Hepatocyte (in vitro differentiated cells): ENCODE measurements around the gene CISD2.

Source experiments
- CTCF ChIP-seq: fragments of 200-600 bp; sonication (generic); IDR thresholded peaks from 2 replicates; pipeline ENCODE4 v1.5.1; 2016; ENCODE audit warnings: antibody characterized with exemption, mild to moderate bottlenecking; ENCODE audit not compliant: poor library complexity
- EZH2 ChIP-seq: fragments of 200-600 bp; sonication (generic); IDR thresholded peaks from 2 replicates; pipeline ENCODE4 v1.6.1; 2016; ENCODE audit warnings: antibody characterized with exemption, mild to moderate bottlenecking, borderline replicate concordance
- EZH2phosphoT487 ChIP-seq: fragments of 200-600 bp; sonication (generic); IDR thresholded peaks from one replicate; pipeline ENCODE4 v1.6.1; 2018; ENCODE audit warnings: antibody characterized with exemption, mild to moderate bottlenecking, low read depth, moderate library complexity; ENCODE audit not compliant: unreplicated experiment, severe bottlenecking

- TF ChIP-seq CTCF (no peak), EZH2 (no peak), EZH2phosphoT487 (no peak)
Measured at GRCh38 chr4:102901804-102902203, 33.0 kb downstream of the CISD2 start.
